KBM-7 (cell line): ENCODE results near the gene KLF13.
A peak's percentile ranks its signal among the peaks of the same experiment; 100 is the strongest.

Experiments
- DNase-seq: peaks from one replicate; pipeline ENCODE4 v3.0.0-alpha.2; 2015
- in situ Hi-C: fragments of 300-500 bp; cut with MboI; formaldehyde crosslinking; loops from 2 replicates; pipeline ENCODE4 v1.14.3; 2020; ENCODE audit warnings: low sequenced_read_pairs, low pct_unique_long_range_greater_than_20kb, mixed read lengths

KLF13 gene

GRCh38 chr15:31405200-31405920 lies 78.7 kb downstream of the KLF13 start:
- in situ Hi-C loops, result no loop called here
- DNase-seq, result peak; percentile 94

GRCh38 chr15:31407376-31407775 lies 80.7 kb downstream of the KLF13 start:
- in situ Hi-C loops, result no loop called here
- no peak for DNase-seq

GRCh38 chr15:31407851-31408250 lies 81.2 kb downstream of the KLF13 start:
- in situ Hi-C loops, result no loop called here
- no peak for DNase-seq

GRCh38 chr15:31408724-31409123 lies 82.1 kb downstream of the KLF13 start:
- no peak for DNase-seq
- in situ Hi-C loops, result no loop called here

- in situ Hi-C loops, result no loop called here
- no peak for DNase-seq
These were observed 82.5 kb downstream of the KLF13 start for GRCh38 chr15:31409171-31409570.

- in situ Hi-C loops, result no loop called here
These were observed 86.2 kb downstream of the KLF13 start for GRCh38 chr15:31412824-31413223.

GRCh38 chr15:31415201-31415600 lies 88.6 kb downstream of the KLF13 start:
- in situ Hi-C loops, result no loop called here
- no peak for DNase-seq

More at GRCh38 chr15:31412824-31413223, 86.2 kb downstream of the KLF13 start:
- peak; percentile 65 for DNase-seq

GRCh38 chr15:31419820-31420219 lies 93.2 kb downstream of the KLF13 start:
- DNase-seq, result no peak
- in situ Hi-C loops, result no loop called here

GRCh38 chr15:31427411-31427810 lies 100.8 kb downstream of the KLF13 start:
- in situ Hi-C loops, result loop anchor here (25.0 kb wide), 1 partner anchor 640 kb away; no protein-coding TSS in a partner anchor
- no peak for DNase-seq
